ENCODE data around the gene GCM1. TPM values are rescaled to one million over a fixed set of nuclear protein-coding genes. Genes with fewer than 3 reads are reported as not detected.

GCM1 gene
- total and polyA plus RNA-seq, 12 donors, result 0.03 to 0.35 (median 0.07) TPM; not detected in 9

DNA sequence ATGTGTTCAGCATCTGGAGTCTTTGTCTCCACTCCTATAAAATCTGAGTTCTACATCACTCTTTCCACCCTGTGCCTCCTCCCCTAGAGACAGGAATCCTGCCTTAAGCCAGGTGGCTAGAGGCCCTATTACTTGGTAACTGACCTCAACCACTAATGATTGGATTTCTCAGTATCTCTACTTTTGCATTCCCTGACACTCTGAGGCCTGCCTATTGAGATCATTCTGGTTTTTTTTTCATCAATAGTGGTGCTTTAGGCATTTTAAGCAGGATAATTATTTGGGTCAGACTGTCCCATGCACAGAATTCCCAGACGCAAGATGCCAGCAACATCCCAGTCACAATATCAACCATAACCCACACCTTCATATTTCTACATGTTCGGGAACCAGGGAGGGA, 3.9 kb upstream of the GCM1 start:
- Histone ChIP-seq H3K9me3 (replicated peaks in 1 of 3) (no peaks in the 10 kb centered on the region), H3K36me3 (replicated peaks in 1 of 2) (no peaks in the 10 kb centered on the region), H3K27me3 (no peaks in the 10 kb centered on the region), H3K4me3 (no peak overlapping the region), H3K27ac (no peak overlapping the region), H3K4me1 (replicated peaks in 1 of 2) (no peaks in the 10 kb centered on the region)
- TF ChIP-seq POLR2A (IDR thresholded peaks at IDR 0.05), result no peak
- TF ChIP-seq, protein P1, sequence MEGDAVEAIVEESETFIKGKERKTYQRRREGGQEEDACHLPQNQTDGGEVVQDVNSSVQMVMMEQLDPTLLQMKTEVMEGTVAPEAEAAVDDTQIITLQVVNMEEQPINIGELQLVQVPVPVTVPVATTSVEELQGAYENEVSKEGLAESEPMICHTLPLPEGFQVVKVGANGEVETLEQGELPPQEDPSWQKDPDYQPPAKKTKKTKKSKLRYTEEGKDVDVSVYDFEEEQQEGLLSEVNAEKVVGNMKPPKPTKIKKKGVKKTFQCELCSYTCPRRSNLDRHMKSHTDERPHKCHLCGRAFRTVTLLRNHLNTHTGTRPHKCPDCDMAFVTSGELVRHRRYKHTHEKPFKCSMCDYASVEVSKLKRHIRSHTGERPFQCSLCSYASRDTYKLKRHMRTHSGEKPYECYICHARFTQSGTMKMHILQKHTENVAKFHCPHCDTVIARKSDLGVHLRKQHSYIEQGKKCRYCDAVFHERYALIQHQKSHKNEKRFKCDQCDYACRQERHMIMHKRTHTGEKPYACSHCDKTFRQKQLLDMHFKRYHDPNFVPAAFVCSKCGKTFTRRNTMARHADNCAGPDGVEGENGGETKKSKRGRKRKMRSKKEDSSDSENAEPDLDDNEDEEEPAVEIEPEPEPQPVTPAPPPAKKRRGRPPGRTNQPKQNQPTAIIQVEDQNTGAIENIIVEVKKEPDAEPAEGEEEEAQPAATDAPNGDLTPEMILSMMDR (IDR thresholded peaks at IDR 0.05), result no peak
- DNase-seq, result no peak
- intact Hi-C loops (cut with DNase I), result no loop called here
- 76 to 98% (median 88%) methylated on average over 2 of the region's 2 CpGs for WGBS, 4 donors

DNA sequence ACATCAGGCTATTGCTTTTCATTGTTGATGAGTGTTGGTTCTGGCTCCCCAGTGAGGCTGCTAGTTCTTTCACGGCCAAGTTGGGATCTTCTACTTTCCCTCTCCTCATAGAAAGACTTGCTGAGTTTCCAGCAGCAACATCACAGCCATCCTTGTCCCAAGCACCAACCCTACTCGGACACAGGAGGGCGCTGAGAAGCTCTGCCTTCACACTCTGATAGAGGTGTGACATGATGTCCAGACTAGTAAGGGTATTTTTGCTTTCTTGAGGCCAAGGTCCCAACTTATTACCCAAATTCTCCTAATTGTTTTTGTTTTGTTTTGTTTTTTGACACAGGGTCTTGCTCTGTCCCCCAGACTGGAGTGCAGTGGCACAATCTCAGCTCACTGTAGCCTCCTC, 3.0 kb upstream of the GCM1 start:
- intact Hi-C loops (cut with DNase I), result no loop called here
- no peak overlapping the region for H3K4me3 ChIP-seq
- 46 to 64% (median 49%) methylated on average over 3 of the region's 3 CpGs for WGBS, 4 donors
- no peaks in the 10 kb centered on the region for H3K4me1 ChIP-seq (replicated peaks in 1 of 2)
- H3K27ac ChIP-seq, result no peak overlapping the region
- no peaks in the 10 kb centered on the region for H3K9me3 ChIP-seq (replicated peaks in 1 of 3)
- no peaks in the 10 kb centered on the region for H3K27me3 ChIP-seq
- TF ChIP-seq, protein P1 (IDR thresholded peaks at IDR 0.05), result peak in 2 of 6 experiments; percentile 25 to 26
- no peak for TF ChIP-seq POLR2A (IDR thresholded peaks at IDR 0.05)
- peak in 1 of 7 donors; percentile 11 for DNase-seq
- no peaks in the 10 kb centered on the region for H3K36me3 ChIP-seq (replicated peaks in 1 of 2)

DNA sequence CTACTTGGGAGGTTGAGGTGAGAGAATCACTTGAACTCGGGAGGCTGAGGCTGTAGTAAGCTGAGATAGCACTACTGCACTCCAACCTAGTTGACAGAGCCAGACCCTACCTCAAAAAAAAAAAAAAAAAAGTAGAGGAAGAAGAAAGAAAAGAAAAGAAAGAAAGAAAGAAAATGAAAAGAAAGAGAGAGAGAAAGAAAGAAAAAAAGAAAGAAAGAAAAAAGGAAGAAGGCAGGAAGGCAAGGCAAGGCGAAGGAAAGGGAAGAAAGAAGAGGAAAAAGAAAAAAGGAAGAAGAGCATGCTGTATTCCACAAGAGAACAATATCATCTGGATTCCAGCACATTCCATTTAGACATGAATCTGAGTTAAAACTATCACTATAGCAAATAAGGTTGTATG, 3.8 kb downstream of the GCM1 start:
- Histone ChIP-seq H3K36me3 (replicated peaks in 1 of 2) (no peaks in the 10 kb centered on the region), H3K4me1 (replicated peaks in 1 of 2) (no peaks in the 10 kb centered on the region), H3K27me3 (no peaks in the 10 kb centered on the region), H3K27ac (no peak overlapping the region), H3K9me3 (replicated peaks in 1 of 3) (no peaks in the 10 kb centered on the region), H3K4me3 (no peak overlapping the region)
- TF ChIP-seq, protein P1 (IDR thresholded peaks at IDR 0.05), result no peak
- TF ChIP-seq POLR2A (IDR thresholded peaks at IDR 0.05), result no peak
- DNase-seq, result no peak
- WGBS, 4 donors, result 77 to 89% (median 82%) methylated on average over 2 of the region's 2 CpGs
- intact Hi-C loops (cut with DNase I), result no loop called here

DNA sequence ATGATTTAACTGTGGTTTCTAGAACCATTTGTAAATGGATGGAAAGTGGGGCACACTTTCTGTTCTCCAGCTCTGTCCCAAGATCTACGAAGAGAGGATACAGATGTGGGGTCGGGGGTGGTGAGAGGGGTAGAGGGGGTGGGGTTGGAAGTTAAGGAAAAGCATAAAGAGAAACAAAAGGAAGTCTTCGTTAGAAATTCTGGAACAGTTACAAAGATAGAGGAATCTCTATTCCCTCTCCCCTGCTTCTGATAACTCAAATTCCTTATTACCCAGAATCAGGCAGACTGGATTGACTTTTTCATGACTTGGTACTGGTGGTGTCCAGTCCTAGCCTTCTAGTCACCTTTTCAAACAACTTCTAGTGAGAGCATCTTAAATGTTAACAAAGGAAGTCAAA, 4.9 kb downstream of the GCM1 start:
- Histone ChIP-seq H3K27me3 (no peaks in the 10 kb centered on the region), H3K36me3 (replicated peaks in 1 of 2) (no peaks in the 10 kb centered on the region), H3K4me1 (replicated peaks in 1 of 2) (no peaks in the 10 kb centered on the region), H3K27ac (no peak overlapping the region), H3K4me3 (no peak overlapping the region), H3K9me3 (replicated peaks in 1 of 3) (no peaks in the 10 kb centered on the region)
- DNase-seq, result no peak
- no peak for TF ChIP-seq POLR2A (IDR thresholded peaks at IDR 0.05)
- TF ChIP-seq, protein P1 (IDR thresholded peaks at IDR 0.05), result no peak
- intact Hi-C loops (cut with DNase I), result no loop called here
- WGBS, 4 donors, result 60 to 70% (median 67%) methylated on average over 3 of the region's 3 CpGs

Data from adrenal gland (tissue), 12 donors.